ENCODE measurements around the gene PTPRJ. TPM values are rescaled to one million over a fixed set of nuclear protein-coding genes. Genes with fewer than 3 reads are reported as not detected.

The PTPRJ gene
- total and polyA plus RNA-seq, 2 donors (not counting 3 experiments of a cell fraction or from before 2014, with no cell fraction given): 3.1 to 7.7 TPM

DNA sequence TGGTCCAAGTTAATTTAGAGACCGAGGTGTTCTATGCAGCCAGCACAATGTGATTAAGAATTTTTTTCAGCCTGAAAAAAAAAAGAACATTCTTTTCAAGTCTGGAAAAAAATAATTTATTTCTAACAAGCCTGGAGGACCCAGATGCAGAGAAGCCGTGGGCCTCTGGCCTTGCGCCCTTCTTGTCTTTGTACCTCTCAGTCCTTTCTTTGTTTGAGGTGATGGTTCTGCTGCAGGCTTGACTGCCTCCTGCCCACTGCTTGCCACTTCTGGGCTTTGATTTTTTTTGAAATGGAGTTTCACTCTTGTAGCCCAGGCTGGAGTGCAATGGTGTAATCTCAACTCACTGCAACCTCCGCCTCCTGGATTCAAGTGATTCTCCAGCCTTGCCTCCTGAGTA lies 7.2 kb upstream of the PTPRJ start:
- H3K9me3 ChIP-seq (replicated peaks; ENCODE audit: control insufficient read depth, insufficient read depth, low read length): no peaks in the 10 kb centered on the region
- dilution Hi-C loops (cut with MboI; ENCODE audit: extremely low pct_ligation_motif_present, low sequenced_read_pairs) (no loop called here), intact Hi-C loops (cut with micrococcal nuclease) (no loop called here)
- no peak for FAIRE-seq
- no TSS peak for BruUV-seq (replicated peaks)
- H3K4me1 ChIP-seq (ENCODE audit: control insufficient read depth, extremely low read depth, insufficient read depth, low read length): no peaks in the 10 kb centered on the region
- no peaks in the 10 kb centered on the region for H3K9me1 ChIP-seq (replicated peaks; ENCODE audit: control insufficient read depth, extremely low read depth, insufficient read depth, low read length)
- no peak overlapping the region for H3K4me3 ChIP-seq (replicated peaks in 1 of 3; ENCODE audit: insufficient read depth in 1 of 3, low read depth in 1 of 3, low read length in 3 of 3)
- no peaks in the 10 kb centered on the region for H3K79me2 ChIP-seq (ENCODE audit: control insufficient read depth, insufficient read depth, low read length)
- no peak overlapping the region for H3K27ac ChIP-seq (ENCODE audit: insufficient read depth, low read depth, low read length)
- TF ChIP-seq JUN (IDR thresholded peaks at IDR 0.05; ENCODE audit: borderline replicate concordance, insufficient read depth, insufficient read length, low read depth) (no peak), GATA2 (IDR thresholded peaks at IDR 0.05; ENCODE audit: insufficient read depth, insufficient read length, low read depth, low read length) (no peak), FOS (IDR thresholded peaks at IDR 0.05; ENCODE audit: borderline replicate concordance, insufficient read depth, low read length) (no peak), POLR2A (IDR thresholded peaks at IDR 0.05; ENCODE audit: low read depth, low read length) (no peak), MYC (IDR thresholded peaks at IDR 0.05; ENCODE audit: low read depth, low read length) (no peak), POLR2AphosphoS5 (IDR thresholded peaks at IDR 0.05; ENCODE audit: insufficient read depth, low read depth, low read length) (no peak)
- TF ChIP-seq, protein P1, sequence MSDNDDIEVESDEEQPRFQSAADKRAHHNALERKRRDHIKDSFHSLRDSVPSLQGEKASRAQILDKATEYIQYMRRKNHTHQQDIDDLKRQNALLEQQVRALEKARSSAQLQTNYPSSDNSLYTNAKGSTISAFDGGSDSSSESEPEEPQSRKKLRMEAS (IDR thresholded peaks at IDR 0.05; ENCODE audit: insufficient read depth, insufficient read length): no peak
- POLR2A ChIA-PET: no interaction called here
- H3K27me3 ChIP-seq (ENCODE audit: control insufficient read depth in 2 of 2, insufficient read depth in 2 of 2, low read length in 2 of 2): no peaks in the 10 kb centered on the region
- CTCF ChIA-PET: no interaction called here
- no peak overlapping the region for H2AFZ ChIP-seq (ENCODE audit: low read depth, low read length)
- DNase-seq (ENCODE audit: low read depth, low spot score): no peak
- H3K9ac ChIP-seq (replicated peaks; ENCODE audit: extremely low read depth, insufficient read depth, low read length): no peak overlapping the region
- H4K20me1 ChIP-seq (replicated peaks; ENCODE audit: control insufficient read depth, extremely low read depth, insufficient read depth, low read length): no peaks in the 10 kb centered on the region
- no peaks in the 10 kb centered on the region for H3K36me3 ChIP-seq (ENCODE audit: control insufficient read depth in 2 of 2, extremely low read depth in 1 of 2, insufficient read depth in 2 of 2, low read length in 2 of 2)
- no peak overlapping the region for H3K4me2 ChIP-seq (ENCODE audit: insufficient read depth, low read length)

DNA sequence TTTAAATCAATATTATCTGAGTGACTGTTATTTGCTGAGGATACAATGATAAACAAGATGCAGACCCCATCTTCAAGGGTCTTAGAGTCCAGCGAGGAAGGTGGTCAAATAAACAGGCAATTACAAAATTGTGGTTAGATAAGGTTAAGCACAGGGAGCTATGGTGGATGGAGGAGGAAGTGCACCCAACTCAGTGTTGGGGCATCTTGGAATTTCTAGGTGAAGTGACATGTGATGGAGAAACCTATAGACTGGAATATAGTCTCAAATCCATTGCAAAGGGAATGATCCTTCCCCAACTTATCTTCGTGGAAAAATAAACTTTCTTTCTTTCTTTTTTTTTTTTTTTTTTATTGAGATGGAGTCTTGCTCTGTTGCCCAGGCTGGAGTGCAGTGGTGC lies 3.4 kb upstream of the PTPRJ start:
- Histone ChIP-seq H3K79me2 (ENCODE audit: control insufficient read depth, insufficient read depth, low read length) (peaks cover 2% of the 10 kb centered on the region), H3K36me3 (ENCODE audit: control insufficient read depth in 2 of 2, extremely low read depth in 1 of 2, insufficient read depth in 2 of 2, low read length in 2 of 2) (no peaks in the 10 kb centered on the region), H3K27ac (ENCODE audit: insufficient read depth, low read depth, low read length) (no peak overlapping the region), H3K27me3 (ENCODE audit: control insufficient read depth in 2 of 2, insufficient read depth in 2 of 2, low read length in 2 of 2) (no peaks in the 10 kb centered on the region), H3K9ac (replicated peaks; ENCODE audit: extremely low read depth, insufficient read depth, low read length) (no peak overlapping the region), H2AFZ (ENCODE audit: low read depth, low read length) (no peak overlapping the region), H3K9me1 (replicated peaks; ENCODE audit: control insufficient read depth, extremely low read depth, insufficient read depth, low read length) (no peaks in the 10 kb centered on the region), H4K20me1 (replicated peaks; ENCODE audit: control insufficient read depth, extremely low read depth, insufficient read depth, low read length) (no peaks in the 10 kb centered on the region), H3K4me3 (replicated peaks in 1 of 3; ENCODE audit: insufficient read depth in 1 of 3, low read depth in 1 of 3, low read length in 3 of 3) (no peak overlapping the region), H3K4me1 (ENCODE audit: control insufficient read depth, extremely low read depth, insufficient read depth, low read length) (peaks cover 4% of the 10 kb centered on the region), H3K9me3 (replicated peaks; ENCODE audit: control insufficient read depth, insufficient read depth, low read length) (no peaks in the 10 kb centered on the region), H3K4me2 (ENCODE audit: insufficient read depth, low read length) (no peak overlapping the region)
- intact Hi-C loops (cut with micrococcal nuclease) (loop anchor here (1.0 kb wide), 1 partner anchor 9 kb away; no protein-coding TSS in a partner anchor), dilution Hi-C loops (cut with MboI; ENCODE audit: extremely low pct_ligation_motif_present, low sequenced_read_pairs) (no loop called here)
- POLR2A ChIA-PET: no interaction called here
- DNase-seq (ENCODE audit: low read depth, low spot score): no peak
- no TSS peak for BruUV-seq (replicated peaks)
- no peak for TF ChIP-seq FOS (IDR thresholded peaks at IDR 0.05; ENCODE audit: borderline replicate concordance, insufficient read depth, low read length)
- no peak for TF ChIP-seq POLR2A (IDR thresholded peaks at IDR 0.05; ENCODE audit: low read depth, low read length)
- TF ChIP-seq, protein P2, sequence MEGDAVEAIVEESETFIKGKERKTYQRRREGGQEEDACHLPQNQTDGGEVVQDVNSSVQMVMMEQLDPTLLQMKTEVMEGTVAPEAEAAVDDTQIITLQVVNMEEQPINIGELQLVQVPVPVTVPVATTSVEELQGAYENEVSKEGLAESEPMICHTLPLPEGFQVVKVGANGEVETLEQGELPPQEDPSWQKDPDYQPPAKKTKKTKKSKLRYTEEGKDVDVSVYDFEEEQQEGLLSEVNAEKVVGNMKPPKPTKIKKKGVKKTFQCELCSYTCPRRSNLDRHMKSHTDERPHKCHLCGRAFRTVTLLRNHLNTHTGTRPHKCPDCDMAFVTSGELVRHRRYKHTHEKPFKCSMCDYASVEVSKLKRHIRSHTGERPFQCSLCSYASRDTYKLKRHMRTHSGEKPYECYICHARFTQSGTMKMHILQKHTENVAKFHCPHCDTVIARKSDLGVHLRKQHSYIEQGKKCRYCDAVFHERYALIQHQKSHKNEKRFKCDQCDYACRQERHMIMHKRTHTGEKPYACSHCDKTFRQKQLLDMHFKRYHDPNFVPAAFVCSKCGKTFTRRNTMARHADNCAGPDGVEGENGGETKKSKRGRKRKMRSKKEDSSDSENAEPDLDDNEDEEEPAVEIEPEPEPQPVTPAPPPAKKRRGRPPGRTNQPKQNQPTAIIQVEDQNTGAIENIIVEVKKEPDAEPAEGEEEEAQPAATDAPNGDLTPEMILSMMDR (IDR thresholded peaks at IDR 0.05; ENCODE audit: extremely low read depth in 1 of 2, insufficient read depth in 1 of 2, low read depth in 1 of 2, low read length in 2 of 2): no peak
- TF ChIP-seq, protein P1 (IDR thresholded peaks at IDR 0.05; ENCODE audit: insufficient read depth, insufficient read length): no peak
- TF ChIP-seq MYC (IDR thresholded peaks at IDR 0.05; ENCODE audit: low read depth, low read length): no peak
- no peak for TF ChIP-seq GATA2 (IDR thresholded peaks at IDR 0.05; ENCODE audit: insufficient read depth, insufficient read length, low read depth, low read length)
- no peak for TF ChIP-seq JUN (IDR thresholded peaks at IDR 0.05; ENCODE audit: borderline replicate concordance, insufficient read depth, insufficient read length, low read depth)
- CTCF ChIA-PET: interaction anchor here (1.5 kb wide), 1 partner anchor 39 kb away, joined by 3 read pairs; no protein-coding TSS in a partner anchor
- no peak for FAIRE-seq

All from endothelial cell of umbilical vein (primary cell).